H1 (cell line): Measurements from ENCODE around the gene DRAXIN. TPM values are rescaled to one million over a fixed set of nuclear protein-coding genes. Genes with fewer than 3 reads are reported as not detected.

Experiments used
- CBX5 ChIP-seq: fragments of 300-800, 300-1000 bp; sonication (generic); IDR thresholded peaks from 2 replicates; pipeline ENCODE4 v1.7.1; 2016; ENCODE audit warnings: antibody characterized with exemption, low read length, low read depth
- SIN3A ChIP-seq, 2 experiments: IDR thresholded peaks in 1 of 2; conservative IDR thresholded peaks in 1 of 2; 2 replicates each; pipeline ENCODE4 v1.6.1; 2011 to 2012; ENCODE audit warnings: low read length in 2 of 2, improper control_type of control experiment in 1 of 2, low read depth in 1 of 2, mild to moderate bottlenecking in 1 of 2
- ZNF274 ChIP-seq: IDR thresholded peaks from 2 replicates; pipeline ENCODE4 v1.7.0; 2012; ENCODE audit warnings: low read length, borderline replicate concordance; ENCODE audit errors: extremely low read depth
- polyA plus RNA-seq, 7 experiments: library from polyadenylated mRNA; depleted of rRNA in 3 of 7; stranded (reverse) in 5 of 7; unstranded in 2 of 7; fragments of >200 nt in 5 of 7; fragments of 200-250 nt in 2 of 7; gene quantifications; 1 replicate in 5 of 7; 2 replicates in 1 of 7; 4 replicates in 1 of 7; pipeline versions ENCODE4 v1.2.1 to v1.2.3, GENCODE V29; 2011 to 2013; ENCODE audit warnings: missing spikeins in 2 of 7, mixed read lengths in 2 of 7
- total RNA-seq: library from RNA; stranded (reverse); fragmentation: NEBNext Ultra II Directional; extraction: Animal tissue kit (Norgen Biotek cat#: 25700); gene quantifications from 2 replicates; pipeline ENCODE4 v1.2.1, GENCODE V29; 2021
- TF ChIP-seq, protein P1 (sequence below), 3 experiments: IDR thresholded peaks; 1 replicate in 2 of 3; 2 replicates in 1 of 3; pipeline versions ENCODE4 v1.5.1 to v1.6.1; 2011; ENCODE audit warnings: low read length in 3 of 3, mild to moderate bottlenecking in 3 of 3, inconsistent platforms in 2 of 3, low read depth in 1 of 3, moderate library complexity in 1 of 3; ENCODE audit not compliant: insufficient read depth in 1 of 3; ENCODE audit errors: control extremely low read depth in 1 of 3

DRAXIN gene
- total and polyA plus RNA-seq, 2 of the 8 experiments (the other 6 are each of a cell fraction or from before 2014, with no cell fraction given) = 4.6 to 17.6 TPM

DNA sequence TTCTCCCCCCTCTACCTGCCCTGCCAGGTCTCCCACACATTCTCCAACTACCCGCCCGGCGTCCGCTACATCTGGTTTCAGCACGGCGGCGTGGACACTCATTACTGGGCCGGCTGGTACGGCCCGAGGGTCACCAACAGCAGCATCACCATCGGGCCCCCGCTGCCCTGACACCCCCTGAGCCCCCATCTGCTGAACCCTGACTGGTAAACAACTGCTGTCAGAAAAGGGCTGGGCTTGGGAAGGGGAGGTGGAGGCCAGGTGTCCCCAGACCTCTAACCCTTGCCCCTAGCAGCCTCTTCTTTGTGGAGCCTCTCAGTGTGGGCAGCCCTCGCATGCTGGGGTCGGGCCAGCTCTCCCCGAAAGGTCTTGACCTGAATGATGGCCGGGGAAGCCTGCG is 30.4 kb upstream of the DRAXIN start (continued):
- TF ChIP-seq ZNF274 = no peak
- TF ChIP-seq, protein P1, sequence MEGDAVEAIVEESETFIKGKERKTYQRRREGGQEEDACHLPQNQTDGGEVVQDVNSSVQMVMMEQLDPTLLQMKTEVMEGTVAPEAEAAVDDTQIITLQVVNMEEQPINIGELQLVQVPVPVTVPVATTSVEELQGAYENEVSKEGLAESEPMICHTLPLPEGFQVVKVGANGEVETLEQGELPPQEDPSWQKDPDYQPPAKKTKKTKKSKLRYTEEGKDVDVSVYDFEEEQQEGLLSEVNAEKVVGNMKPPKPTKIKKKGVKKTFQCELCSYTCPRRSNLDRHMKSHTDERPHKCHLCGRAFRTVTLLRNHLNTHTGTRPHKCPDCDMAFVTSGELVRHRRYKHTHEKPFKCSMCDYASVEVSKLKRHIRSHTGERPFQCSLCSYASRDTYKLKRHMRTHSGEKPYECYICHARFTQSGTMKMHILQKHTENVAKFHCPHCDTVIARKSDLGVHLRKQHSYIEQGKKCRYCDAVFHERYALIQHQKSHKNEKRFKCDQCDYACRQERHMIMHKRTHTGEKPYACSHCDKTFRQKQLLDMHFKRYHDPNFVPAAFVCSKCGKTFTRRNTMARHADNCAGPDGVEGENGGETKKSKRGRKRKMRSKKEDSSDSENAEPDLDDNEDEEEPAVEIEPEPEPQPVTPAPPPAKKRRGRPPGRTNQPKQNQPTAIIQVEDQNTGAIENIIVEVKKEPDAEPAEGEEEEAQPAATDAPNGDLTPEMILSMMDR (IDR thresholded peaks at IDR 0.05; ENCODE audit: control extremely low read depth in 1 of 3, insufficient read depth in 1 of 3, low read depth in 1 of 3, low read length in 3 of 3) = no peak
- TF ChIP-seq CBX5 = no peak
- no peak for TF ChIP-seq SIN3A (conservative IDR thresholded peaks at IDR 0.05 in 1 of 2, IDR thresholded peaks at IDR 0.05 in 1 of 2; ENCODE audit: low read depth in 1 of 2, low read length in 2 of 2)
- TF ChIP-seq, all 59 proteins: peak for 0
